NCI-H1436 treated with DMSO at 0.1 percent for 48 hours (cell line): ENCODE data around the gene PTPRG.

Source experiments
- DNase-seq: peaks from one replicate; lab custom pipeline; 2025; lab: John Stamatoyannopoulos, UW

The PTPRG gene

DNA sequence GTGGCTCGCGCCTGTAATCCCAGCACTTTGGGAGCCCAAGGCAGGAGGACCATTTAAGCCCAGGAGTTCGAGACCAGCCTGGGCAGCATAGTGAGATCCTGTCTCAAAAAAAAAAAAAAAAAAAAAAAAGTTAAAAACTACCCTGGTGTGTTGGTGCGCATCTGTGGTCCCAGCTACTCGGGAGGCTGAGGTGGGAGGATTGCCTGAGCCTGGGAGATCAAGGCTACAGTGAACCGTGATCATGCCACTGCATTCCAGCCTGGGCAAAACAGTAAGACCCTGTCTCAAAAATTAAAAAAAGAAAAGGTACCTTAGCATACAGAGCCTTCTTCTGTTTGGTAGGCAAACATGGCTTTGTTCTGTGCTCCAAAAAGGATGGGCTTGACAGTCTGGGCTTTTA is 57.5 kb downstream of the PTPRG start:
- no peak for DNase-seq

DNA sequence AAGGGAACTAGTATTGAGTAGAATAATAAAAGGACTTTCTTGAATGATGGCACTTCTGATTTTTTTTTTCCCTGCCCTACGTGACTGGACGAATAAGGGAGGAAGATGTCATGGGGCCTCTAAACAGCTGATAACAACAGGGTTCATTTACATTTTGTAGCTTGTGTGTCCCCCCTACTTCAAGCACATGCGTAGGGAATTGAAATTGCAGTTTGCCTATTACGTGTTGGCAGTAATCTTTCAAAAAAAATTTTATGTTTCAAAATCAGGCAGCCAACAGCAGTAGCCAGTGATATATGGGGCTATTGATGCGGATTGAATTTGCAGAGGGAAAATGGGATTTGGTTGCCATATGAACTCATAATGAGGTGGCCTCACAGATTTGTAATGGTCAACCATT is 58.7 kb downstream of the PTPRG start:
- no peak for DNase-seq

DNA sequence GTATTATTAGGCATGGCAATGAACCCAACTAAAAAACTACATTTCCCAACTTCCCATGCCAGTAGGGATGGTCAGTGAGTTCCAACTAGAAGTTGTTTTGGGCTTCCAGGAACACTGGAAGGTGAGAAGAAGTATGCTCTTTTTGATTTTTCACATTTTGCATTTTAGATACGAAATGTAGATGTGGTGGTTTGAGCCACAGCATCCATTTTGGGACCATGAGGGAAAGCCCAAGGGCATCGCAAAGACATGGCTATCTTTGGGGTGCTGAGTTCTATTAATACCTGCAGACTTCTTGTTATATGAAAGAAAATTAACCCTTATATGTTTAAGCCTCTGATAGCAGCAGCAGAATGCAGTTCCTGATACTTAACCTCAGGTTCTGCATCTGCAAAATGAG is 62.9 kb downstream of the PTPRG start:
- no peak for DNase-seq

DNA sequence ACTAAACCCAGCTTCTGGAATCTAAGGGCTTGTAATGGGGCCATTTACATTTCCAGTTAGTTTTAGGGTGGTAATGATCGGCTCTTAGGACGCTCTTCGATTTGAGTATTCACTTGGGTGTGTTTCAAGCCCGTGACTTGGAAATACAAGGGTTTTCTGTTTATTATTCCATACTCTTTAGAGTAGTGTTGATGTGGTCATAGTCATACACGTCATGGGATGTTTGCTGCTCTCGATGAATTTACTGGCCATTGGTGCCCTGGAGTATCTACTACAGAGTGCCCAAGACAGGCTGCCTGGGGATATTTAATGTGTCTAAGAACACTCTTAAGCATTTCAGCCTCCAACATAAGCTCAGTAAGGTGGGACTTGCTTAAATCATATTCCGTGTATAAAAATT is 64.1 kb downstream of the PTPRG start:
- no peak for DNase-seq

DNA sequence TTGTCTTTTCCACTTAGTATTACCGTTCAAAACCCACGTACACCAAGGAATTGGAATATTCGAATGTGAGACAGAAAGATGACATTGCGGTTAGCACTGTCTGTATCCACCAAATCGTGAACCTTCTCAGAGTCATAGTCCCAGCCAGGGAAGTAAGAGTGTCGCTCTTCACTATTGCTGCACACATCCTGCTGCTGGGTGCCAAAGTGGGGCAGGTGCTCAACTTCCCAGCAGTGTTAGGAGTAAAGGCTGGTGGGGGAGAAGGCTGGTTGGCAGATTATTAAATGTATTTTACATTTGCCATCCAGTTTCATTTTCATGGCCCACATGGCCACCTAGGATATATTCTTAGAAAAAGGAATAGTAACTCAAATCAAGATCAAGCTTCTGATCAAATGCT is 65.1 kb downstream of the PTPRG start:
- DNase-seq: no peak

DNA sequence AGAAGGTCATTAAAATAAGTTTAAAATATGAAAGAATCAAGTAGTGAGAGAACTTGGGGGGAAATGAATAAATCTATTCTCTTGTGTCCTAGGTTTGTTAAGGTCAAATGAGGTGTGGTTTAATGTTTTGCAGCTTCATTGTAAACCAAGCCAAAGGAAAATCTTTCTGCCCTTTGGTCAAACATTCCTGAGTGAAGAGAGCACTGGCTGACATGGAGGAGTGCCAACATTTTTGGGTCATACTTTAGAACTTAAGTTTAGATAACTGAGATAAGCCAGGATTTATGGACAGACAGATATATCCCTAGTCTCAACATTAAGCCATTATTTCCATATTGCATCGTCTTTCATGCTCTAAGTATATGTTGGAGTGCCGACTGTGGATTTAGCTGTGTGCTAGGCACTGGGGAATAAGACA is 66.4 kb downstream of the PTPRG start:
- no peak for DNase-seq

DNA sequence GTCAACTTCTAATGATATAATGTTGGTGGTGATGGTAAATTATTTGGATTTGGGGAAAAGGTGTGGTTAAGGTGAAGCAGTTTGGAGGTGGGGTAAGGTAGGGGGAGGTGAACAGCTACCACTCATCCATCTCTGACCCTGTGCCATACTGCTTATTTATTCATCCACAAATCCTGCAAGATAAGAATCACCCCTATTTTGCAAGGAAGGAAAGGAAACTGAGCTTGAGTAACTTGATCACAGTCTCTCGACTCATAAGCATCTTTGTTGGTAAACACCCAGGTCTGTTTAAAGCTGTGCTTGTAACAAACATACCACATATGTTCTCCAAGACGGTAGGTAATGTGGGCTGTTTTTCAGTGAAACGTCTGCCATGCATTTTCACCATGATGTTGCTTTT is 67.3 kb downstream of the PTPRG start:
- no peak for DNase-seq

DNA sequence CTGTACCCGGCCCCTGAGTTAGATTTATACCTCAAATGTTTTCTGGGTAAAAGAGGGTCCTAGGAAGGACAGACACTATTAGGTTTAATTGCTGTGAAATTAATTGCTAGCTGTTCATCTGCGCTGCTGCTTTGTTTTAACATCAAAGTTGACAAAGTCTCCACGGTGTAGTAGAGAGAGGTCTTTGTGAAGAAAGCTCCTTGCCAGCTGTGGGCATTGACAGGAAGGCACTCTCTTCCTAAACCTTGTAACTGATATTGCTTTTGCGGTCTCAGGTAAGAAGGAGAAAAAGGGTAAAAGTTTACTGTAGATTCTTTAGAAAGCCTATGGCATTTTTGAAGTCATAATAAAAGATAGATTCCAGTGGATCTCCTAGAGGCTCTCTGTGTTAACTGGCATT is 68.1 kb downstream of the PTPRG start:
- no peak for DNase-seq

DNA sequence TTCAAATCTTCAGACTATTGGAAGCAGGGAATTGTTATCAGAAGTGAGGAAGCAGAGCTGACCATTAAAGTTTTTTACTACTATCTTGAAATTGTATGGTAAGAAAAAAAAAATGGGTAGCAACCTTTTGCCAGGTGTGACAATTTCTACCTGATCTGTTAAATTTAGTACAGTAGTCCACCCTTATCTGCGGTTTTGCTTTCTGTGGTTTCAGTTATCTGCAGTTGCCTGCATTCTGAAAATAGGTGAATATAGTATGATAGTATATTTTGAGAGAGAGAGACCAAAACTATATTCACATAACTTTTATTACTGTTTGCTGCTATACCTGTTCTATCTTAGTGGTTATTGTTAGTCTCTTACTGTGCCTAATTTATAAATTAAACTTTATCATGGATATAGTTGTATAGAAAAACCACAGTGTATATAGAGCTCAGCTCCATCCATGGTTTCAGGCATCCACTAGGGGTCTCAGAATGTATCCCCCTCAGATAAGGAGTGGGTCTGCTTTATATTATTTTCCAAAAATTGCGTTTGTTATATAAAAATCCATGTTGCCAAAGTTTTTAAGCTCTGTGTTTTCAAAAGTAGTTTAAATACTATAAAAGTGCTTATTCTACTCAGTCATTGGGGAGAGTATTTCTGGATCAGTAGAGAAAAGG is 69.9 kb downstream of the PTPRG start:
- no peak for DNase-seq

DNA sequence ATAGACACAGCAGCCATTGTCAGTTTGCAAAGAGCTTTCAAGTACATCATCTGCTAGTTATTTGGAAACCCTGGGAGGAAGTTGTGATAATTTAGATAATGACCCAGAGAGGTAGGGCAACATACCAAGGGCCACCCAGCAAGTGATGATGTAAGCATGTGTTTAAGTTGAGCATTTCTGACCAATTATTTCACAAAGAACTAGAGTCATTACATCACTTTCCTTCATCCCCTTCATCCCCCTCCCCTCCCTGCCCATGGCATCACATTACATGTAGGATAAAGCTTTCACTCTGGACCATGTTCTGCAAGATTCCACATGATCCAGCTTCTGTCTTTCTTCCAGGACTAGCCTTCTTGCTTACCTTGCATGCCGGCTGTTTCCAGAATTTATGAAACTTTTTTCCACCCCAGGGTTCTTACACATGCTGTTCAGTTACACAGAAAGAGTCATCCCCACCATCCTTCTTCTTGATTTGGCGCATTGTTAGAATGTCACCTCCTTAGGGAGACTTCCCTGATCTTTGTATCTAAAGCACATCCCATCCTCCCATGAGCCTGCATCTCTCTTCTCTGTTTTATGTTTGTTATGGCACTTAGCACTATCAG is 71.3 kb downstream of the PTPRG start:
- no peak for DNase-seq

DNA sequence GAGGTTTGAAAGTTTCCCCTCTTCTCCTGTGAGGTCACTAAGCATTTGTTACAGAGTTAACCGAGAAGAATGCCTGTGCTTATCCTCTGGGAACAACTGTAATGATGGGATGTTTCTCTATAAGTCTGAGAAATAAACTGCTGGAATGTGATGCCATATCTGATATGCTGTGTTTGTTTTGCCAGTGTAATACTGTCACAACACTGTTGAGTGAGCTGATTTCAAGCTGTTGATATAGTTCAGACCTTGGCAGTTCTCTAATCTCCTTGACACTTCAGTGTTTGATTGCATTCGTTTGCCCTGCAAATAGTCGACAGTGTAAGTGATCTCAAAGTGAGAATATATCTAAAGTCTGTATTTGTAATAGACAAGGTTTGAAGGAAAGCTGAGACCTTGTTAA is 73.3 kb downstream of the PTPRG start:
- no peak for DNase-seq

DNA sequence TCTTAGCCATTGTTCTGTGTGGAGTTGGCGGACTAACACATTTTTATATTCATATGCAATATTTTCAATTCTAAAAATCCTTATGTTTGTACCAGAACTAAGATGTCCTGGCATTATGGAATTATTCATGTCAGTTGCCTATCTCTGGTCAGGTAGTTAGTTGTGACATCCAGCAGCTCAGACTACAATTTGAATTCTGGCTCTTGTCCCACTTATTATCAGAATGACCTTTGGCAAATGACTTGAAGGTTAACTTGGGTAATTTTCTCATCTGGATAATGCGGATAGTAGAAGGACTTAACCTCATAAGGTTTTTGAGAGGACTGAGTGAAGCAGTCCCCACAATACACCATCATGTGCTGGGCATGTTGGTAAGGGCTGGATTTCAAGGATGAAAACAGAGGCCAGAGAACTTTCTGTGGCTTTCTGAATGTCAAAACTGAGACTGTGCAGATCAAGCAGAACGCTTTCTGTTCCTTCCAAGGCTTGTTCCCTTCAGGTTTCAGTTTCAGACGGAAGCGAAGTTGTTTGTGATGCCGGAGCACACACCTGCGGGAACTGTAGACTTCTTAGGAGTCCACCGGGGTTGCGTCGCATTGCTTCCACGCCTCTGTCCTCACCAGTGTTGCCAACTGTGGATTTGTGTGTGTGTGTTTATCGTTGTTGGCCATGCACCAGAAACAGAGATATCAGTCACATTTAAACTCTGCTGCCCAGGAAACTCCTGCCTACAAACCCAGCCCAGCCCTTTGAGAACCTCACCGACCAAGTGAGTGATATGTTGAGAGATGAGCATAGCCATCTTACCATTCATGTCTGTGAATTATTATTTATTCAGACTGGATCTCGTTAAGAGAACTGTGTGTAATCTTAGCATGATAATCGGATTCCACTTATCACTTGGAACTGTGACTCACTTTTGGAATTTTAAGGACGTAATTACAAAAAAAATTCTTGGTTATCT is 76.0 kb downstream of the PTPRG start:
- DNase-seq: no peak

DNA sequence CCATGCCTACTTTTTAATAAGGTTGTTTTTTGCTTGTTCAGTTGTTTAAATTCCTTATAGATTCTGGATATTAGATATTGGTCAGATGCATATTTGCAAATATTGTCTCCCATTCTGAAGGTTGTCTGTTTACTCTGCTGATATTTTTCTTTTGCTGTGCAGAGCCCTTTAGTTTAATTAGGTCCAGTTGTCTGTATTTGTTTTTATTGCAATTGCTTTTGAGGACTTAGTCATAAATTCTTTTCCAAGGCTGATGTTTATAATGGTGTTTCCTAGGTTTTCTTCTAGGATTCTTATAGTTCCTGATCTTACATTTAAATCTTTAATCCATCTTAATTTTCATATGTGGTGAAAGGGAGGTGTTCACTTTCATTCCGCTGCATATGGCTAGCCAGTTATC is 77.4 kb downstream of the PTPRG start:
- DNase-seq: no peak

DNA sequence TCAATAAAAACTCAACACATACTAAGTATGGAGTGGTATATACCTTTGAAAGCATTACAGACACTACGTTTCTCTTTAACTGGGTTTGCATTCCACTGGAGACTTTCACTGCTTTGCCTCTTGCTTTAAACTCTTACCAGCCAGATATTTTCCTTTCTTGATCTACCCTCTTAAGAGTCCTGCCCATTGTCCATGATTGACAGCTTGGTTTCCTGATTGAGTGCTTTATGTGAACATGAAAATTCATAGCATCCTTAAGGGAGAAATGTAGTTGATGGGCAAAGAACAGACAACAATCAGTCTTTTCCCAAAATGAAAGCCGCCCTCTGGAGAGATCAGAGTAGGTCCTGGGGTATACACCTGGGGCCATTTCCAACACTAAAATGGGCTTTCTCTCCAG is 78.6 kb downstream of the PTPRG start:
- DNase-seq: no peak

DNA sequence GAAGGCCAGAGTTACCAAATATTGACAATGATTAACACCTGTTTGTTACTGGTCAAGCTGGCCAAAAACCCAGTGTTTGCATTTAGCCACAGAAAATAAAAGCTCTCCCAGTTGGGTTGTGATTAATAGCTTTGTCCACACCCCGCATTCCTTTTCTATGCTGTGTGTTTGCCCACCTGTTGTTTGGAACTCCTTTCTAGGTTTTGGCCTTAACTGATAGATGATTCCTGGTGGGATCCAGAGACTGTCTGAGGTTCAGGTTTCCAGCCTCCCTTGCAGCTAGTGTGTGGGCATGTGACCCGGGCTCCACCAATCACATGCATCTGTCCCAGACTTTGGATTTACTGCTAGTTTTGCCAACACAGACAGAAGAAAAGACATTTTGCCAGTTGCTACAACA is 83.8 kb downstream of the PTPRG start:
- DNase-seq: no peak

DNA sequence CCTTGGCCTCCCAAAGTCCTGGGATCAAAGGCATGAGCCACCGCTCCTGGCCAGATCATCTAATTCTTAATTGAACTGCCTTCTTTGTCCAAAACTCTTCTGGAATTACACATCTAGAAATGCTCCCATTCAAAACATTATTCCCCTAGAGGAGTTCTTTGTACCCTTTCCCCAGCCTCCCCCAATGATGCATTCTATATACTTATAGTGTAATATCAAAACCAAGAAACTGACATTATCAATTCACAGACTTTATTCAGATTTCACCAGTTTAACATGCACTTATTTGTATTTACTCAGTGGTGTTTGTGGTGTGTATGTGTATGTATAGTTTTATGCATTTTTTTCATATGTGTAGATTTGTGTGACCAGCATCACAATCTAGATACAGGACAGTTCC is 85.0 kb downstream of the PTPRG start:
- no peak for DNase-seq

DNA sequence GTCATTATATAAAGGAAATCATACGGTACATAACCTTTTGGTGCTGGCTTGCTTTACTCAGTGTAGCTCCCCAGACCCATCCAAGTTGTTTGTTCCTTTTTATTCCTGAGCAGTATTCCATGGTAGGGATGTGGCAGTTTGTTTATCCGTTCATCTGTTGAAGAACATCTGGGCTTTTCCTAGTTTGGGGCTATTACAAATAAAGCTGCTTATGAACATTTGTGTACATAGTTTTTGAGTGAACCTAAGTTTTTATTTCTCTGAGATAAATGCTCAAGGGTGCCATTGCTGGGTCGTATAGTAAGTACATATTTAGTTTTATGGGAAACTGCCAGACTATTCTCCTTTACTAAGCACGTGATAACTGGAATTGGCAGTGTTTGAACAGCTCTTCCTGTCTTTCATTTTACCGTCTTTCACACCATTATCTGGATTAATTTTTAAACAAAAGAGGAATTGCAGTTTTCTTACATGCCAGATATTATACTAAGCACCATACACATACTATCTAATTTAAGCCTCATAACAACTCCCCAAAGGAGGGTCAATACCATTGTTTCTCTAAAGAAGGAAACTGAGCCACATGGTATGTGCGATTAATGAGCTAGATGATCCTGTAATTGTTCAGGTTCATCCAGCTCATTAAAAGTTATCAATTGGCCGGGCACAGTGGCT is 85.6 kb downstream of the PTPRG start:
- no peak for DNase-seq

DNA sequence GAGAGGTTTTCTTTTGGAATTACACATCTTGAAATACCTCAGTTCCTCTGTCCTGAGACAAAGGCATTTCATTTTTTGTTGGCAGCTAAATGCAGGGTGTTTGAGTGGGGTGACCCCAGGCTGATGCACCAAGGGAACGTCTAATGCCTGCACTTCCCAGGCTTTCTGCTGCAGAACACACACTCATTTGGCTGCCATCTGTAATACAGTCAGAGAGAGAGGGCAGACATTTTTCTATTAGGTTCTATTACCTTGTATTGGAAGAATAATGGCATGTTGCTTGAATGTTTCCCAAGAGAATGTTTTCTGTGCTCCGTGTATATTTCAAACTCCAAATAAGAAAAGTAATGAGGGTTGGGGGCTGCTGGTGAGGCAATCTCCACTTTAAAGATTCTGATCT is 87.1 kb downstream of the PTPRG start:
- DNase-seq: no peak

DNA sequence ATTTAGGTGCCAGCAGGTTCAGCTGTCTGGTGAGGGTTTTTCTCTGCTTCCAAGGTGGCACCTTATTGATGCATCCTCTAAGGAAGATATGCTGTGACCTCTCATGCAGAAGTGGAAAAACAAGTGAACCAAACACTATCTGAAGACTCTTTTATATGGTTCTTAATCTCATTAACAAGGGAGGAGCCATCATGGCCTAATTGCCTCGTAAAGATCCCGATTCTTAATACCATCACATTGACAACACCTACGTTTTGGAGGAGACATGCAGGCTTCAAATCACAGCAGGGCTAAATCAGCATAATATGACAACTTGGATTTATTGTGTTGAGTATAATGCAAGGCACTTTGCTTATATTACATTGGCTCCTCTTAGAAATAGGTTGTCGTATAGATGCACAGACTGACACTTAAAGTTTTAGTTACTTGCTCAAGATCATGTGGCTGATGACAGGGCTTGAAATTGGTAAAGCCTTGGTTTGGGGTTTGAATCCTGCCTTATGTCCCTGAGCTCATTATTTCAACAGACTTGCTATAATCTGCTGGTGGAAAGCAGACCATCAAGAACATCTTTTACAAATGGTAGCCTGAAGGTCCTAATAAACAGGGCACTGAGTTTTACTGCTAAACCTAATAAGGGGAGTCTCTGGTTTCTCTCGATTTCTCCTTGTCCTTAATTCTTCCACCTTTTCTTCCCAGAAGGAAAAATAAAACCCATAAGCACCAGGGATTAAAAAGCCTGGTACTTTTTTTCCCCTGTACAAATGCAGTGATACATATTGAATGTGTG is 88.2 kb downstream of the PTPRG start:
- DNase-seq: no peak

DNA sequence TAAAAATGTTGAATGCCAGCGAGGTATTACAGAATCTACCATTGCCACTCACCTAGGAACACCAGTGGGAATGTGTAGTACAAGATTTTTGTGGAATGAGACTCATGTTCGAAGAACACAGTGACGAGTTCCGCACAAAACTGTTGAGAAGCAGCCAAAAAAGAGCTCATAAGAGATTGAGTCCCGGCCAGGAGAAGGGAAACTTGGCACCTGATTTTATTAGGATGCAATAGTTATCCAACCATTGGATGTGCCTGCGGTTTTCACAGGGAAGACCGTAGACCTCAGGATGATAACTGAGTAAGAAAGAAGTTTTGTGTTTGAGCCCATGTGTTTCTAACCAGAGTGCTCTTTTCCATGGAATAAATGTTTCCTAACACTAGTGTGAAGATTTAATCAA is 88.9 kb downstream of the PTPRG start:
- no peak for DNase-seq

DNA sequence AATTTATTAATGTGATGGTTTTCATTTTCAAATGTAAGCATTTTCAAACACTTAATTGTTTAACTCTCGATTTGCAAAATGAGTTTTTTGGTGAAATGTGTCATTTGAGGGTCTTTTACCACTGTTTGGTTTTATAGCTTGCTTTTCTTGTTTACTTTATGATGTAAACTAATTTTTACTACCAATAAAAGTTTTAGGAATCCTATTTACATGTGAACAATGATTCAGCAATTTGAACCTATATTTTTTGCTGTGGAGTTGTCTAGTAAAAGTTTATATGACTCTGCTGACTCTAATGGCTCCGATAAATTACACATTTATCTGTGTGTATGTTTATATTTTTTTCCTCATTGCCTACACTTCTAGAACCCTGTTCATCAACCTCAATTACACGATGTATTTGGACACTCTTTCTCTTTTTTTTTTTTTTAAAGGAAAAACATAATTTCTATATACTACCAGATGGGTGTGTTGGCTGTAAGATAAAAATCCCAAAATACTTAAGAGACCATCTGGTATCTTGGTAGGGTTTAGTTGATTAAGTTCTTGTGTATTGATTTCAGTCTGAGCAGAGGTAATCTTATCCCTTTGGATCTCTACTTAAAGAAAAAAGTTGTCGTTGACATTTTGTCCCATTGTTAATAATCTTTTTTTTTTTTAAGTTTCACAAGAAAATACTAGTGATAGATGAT is 89.5 kb downstream of the PTPRG start:
- no peak for DNase-seq
